Karpas-422 (cell line): ENCODE results near the gene ZC3H18. TPM values are rescaled to one million over a fixed set of nuclear protein-coding genes. Genes with fewer than 3 reads are reported as not detected.
"Not testable (repeated sequence)": the region's sequence is repeated elsewhere in the genome, so short reads cannot be mapped to it uniquely, and the experiment has no call there.

Experiments
- DNase-seq: peaks from one replicate; pipeline ENCODE4 v3.0.0-alpha.2; 2015
- H2AFZ ChIP-seq: fragments of 200-600 bp; sonication (generic); 2 replicates; pipeline ENCODE4 v1.6.1; 2014; ENCODE audit warnings: antibody characterized with exemption, low read length, mixed read lengths
- H3K27ac ChIP-seq: fragments of 200-600 bp; sonication (generic); 2 replicates; pipeline ENCODE4 v1.5.1; 2014; ENCODE audit warnings: mild to moderate bottlenecking, low read length, moderate library complexity
- H3K27me3 ChIP-seq: fragments of 200-600 bp; sonication (generic); 2 replicates; pipeline ENCODE4 v1.6.1; 2014; ENCODE audit warnings: low read length, mixed read lengths
- H3K36me3 ChIP-seq: fragments of 200-600 bp; sonication (generic); 2 replicates; pipeline ENCODE4 v1.6.1; 2014; ENCODE audit warnings: low read length, mixed read lengths; ENCODE audit not compliant: insufficient read depth
- H3K4me1 ChIP-seq: fragments of 200-600 bp; sonication (generic); 2 replicates; pipeline ENCODE4 v1.6.1; 2014; ENCODE audit warnings: mild to moderate bottlenecking, low read length, mixed read lengths
- H3K4me2 ChIP-seq: fragments of 200-600 bp; sonication (generic); 2 replicates; pipeline ENCODE4 v1.6.1; 2014; ENCODE audit warnings: low read length, low read depth, mild to moderate bottlenecking; ENCODE audit not compliant: poor library complexity, severe bottlenecking
- H3K4me3 ChIP-seq: fragments of 200-600 bp; sonication (generic); 2 replicates; pipeline ENCODE4 v1.5.1; 2014; ENCODE audit warnings: mild to moderate bottlenecking, antibody characterized with exemption, low read length, mixed read lengths
- H3K79me2 ChIP-seq: fragments of 200-600 bp; sonication (generic); 2 replicates; pipeline ENCODE4 v1.6.1; 2014; ENCODE audit warnings: mild to moderate bottlenecking, low read length, mixed read lengths
- H3K9ac ChIP-seq: fragments of 200-600 bp; sonication (generic); 2 replicates; pipeline ENCODE4 v1.6.0; 2014; ENCODE audit warnings: low read length
- H3K9me2 ChIP-seq: fragments of 200-600 bp; sonication (generic), shearing (Covaris generic); replicated peaks from 2 replicates; pipeline ENCODE4 v1.6.0; 2014; ENCODE audit warnings: mild to moderate bottlenecking, low read length, moderate library complexity; ENCODE audit not compliant: insufficient read depth
- H3K9me3 ChIP-seq: fragments of 300-700, 200-600 bp; sonication (generic); 2 replicates; pipeline ENCODE4 v1.6.1; 2014; ENCODE audit warnings: low read length, mixed read lengths
- H4K20me1 ChIP-seq: fragments of 200-600 bp; sonication (generic); 2 replicates; pipeline ENCODE4 v1.6.1; 2014; ENCODE audit warnings: mild to moderate bottlenecking, antibody characterized with exemption, low read length, low read depth; ENCODE audit not compliant: insufficient read depth
- total RNA-seq: library from RNA; depleted of rRNA; stranded (reverse); fragments of >200 nt; shearing (Covaris generic); gene quantifications from 2 replicates; pipeline ENCODE4 v1.2.3, GENCODE V29; 2014; ENCODE audit warnings: low replicate concordance

The ZC3H18 gene
- total RNA-seq, 1 experiment from 2014 or later: 8.3 TPM

GRCh38 chr16:88602091-88602490 lies 31.9 kb downstream of the ZC3H18 start:
- no peaks in the 10 kb centered on the region for H3K9me3 ChIP-seq
- H3K4me3 ChIP-seq: no peak overlapping the region
- no peak overlapping the region for H2AFZ ChIP-seq
- DNase-seq: no peak
- H3K9ac ChIP-seq: no peak overlapping the region
- H4K20me1 ChIP-seq: 0 out of 2 replicates have a peak, but pooled peaks cover 4% of the 10 kb centered on the region
- no peak overlapping the region for H3K4me2 ChIP-seq
- H3K4me1 ChIP-seq: no peaks in the 10 kb centered on the region
- no peaks in the 10 kb centered on the region for H3K9me2 ChIP-seq
- no peaks in the 10 kb centered on the region; the same call in 1 of the 2 replicates for H3K79me2 ChIP-seq
- no peak overlapping the region for H3K27ac ChIP-seq
- H3K27me3 ChIP-seq: no peaks in the 10 kb centered on the region
- peaks cover 14% of the 10 kb centered on the region for H3K36me3 ChIP-seq

DNA sequence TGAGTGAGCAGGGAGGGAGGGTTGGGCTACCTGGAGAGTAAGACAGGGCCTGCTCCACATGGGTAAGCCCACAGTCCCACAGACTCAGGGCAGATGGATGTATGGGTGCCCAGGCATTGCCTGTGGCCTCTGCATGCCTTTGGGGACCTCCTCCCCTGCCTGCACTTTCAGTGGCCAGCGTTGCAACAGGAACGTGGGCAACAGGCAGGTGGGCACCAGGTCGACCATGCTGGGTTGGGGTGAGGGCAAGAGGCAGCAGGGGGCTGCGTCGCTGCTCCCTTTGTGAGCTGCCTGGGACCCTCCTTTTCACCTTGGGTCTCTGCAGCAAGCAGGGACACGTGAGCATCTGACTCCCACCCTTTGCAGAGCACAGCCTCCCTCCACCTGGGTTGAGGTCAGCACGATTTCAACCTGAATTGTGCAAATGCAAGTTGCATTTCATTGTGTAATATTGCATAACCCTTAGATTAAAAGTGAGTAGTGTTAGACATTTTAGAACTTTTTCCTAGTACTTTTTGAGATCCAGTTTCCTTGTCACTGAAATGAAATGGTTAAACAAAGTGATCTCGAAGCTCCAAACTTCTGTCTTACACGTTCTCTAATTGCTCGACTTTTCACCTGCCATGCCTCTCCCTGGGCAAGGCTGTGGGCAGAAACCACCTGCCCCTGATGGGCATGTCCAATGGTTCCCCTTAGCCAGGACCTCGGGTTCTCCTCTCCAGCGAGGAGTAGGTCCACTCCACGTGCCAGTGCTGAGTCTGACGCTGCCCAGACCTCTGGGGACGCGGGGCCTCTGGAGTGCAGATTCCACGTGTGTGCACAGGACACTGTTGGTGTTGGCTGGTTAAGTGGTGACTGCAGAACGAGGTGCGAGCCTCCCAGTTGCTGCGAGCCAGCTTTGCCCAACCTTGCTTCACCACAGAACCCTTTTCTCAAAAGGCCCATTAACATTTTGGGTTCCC lies 35.3 kb downstream of the ZC3H18 start:
- 0 out of 2 replicates have a peak, but pooled peaks cover 4% of the 10 kb centered on the region for H4K20me1 ChIP-seq
- H3K9me2 ChIP-seq: no peaks in the 10 kb centered on the region
- no peak overlapping the region for H3K27ac ChIP-seq
- H3K4me1 ChIP-seq: no peaks in the 10 kb centered on the region
- H3K4me2 ChIP-seq: no peak overlapping the region
- H3K27me3 ChIP-seq: no peaks in the 10 kb centered on the region
- no peaks in the 10 kb centered on the region for H3K9me3 ChIP-seq
- DNase-seq: no peak
- H3K79me2 ChIP-seq: no peaks in the 10 kb centered on the region
- no peak overlapping the region for H3K9ac ChIP-seq
- peaks cover 16% of the 10 kb centered on the region; the same call in 1 of the 2 replicates for H3K36me3 ChIP-seq
- no peak overlapping the region for H2AFZ ChIP-seq
- H3K4me3 ChIP-seq: no peak overlapping the region

- H3K9ac ChIP-seq: no peak overlapping the region
- H3K36me3 ChIP-seq: peaks cover 13% of the 10 kb centered on the region; the same call in 1 of the 2 replicates
- no peak overlapping the region for H2AFZ ChIP-seq
Observed at GRCh38 chr16:88606148-88606757, 36.0 kb downstream of the ZC3H18 start.

DNA sequence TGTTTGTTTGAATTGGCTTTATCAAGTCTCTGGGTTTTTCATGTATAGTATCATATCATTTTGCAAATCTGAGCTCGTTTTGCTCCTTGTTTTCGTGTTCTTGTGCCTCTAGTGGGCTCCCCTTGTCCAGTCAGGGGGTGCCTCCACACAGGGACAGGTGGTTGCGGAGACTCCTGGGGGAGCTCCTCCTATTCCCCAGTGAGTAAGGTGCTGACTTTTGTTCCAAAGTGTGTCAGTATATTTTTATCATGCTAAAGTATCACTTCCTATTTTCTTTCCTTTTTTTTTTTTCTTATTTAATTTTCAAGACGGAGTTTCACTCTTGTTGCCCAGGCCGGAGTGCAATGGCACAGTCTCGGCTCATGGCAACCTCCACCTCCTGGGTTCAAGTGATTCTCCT lies 37.9 kb downstream of the ZC3H18 start:
- no peaks in the 10 kb centered on the region for H3K4me1 ChIP-seq
- no peak overlapping the region for H2AFZ ChIP-seq
- H3K27me3 ChIP-seq: no peaks in the 10 kb centered on the region
- DNase-seq: no peak
- peaks cover 4% of the 10 kb centered on the region; the same call in 1 of the 2 replicates for H3K79me2 ChIP-seq
- no peak overlapping the region for H3K4me3 ChIP-seq
- H3K27ac ChIP-seq: no peak overlapping the region
- H3K36me3 ChIP-seq: peaks cover 6% of the 10 kb centered on the region; the same call in 1 of the 2 replicates
- H3K4me2 ChIP-seq: no peak overlapping the region
- no peak overlapping the region for H3K9ac ChIP-seq
- no peaks in the 10 kb centered on the region for H4K20me1 ChIP-seq
- no peaks in the 10 kb centered on the region for H3K9me3 ChIP-seq
- no peaks in the 10 kb centered on the region for H3K9me2 ChIP-seq

More at GRCh38 chr16:88606148-88606757, 36.0 kb downstream of the ZC3H18 start:
- DNase-seq: no peak
- H3K79me2 ChIP-seq: no peaks in the 10 kb centered on the region
- no peak overlapping the region for H3K4me3 ChIP-seq
- H3K9me2 ChIP-seq: no peaks in the 10 kb centered on the region
- H3K27me3 ChIP-seq: no peaks in the 10 kb centered on the region
- H3K27ac ChIP-seq: no peak overlapping the region
- no peaks in the 10 kb centered on the region for H3K9me3 ChIP-seq
- H3K4me1 ChIP-seq: no peaks in the 10 kb centered on the region
- no peak overlapping the region for H3K4me2 ChIP-seq
- 0 out of 2 replicates have a peak, but pooled peaks cover 4% of the 10 kb centered on the region for H4K20me1 ChIP-seq

DNA sequence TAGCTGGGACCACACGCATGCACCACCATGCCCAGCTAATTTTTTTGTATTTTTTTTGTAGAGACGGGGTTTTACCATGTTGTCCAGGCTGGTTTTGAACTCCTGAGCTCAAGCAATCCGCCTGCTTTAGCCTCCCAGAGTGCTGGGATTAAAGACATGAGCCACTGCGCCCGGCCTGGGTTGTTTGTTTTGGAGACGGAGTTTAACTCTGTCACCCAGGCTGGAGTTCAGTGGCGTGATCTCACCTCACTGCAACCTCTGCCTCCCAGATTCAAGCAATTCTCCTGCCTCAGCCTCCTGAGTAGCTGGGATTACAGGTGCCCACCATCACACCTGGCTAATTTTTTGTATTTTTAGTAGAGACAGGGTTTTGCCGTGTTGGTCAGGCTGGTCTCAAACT lies 39.2 kb downstream of the ZC3H18 start:
- H3K4me1 ChIP-seq, H3K36me3 ChIP-seq, H3K9me2 ChIP-seq, H3K27me3 ChIP-seq, H3K9me3 ChIP-seq, DNase-seq, H3K4me2 ChIP-seq, H2AFZ ChIP-seq, H3K9ac ChIP-seq, H4K20me1 ChIP-seq, H3K4me3 ChIP-seq, H3K27ac ChIP-seq: not testable (repeated sequence)
- peaks cover 11% of the 10 kb centered on the region for H3K79me2 ChIP-seq

DNA sequence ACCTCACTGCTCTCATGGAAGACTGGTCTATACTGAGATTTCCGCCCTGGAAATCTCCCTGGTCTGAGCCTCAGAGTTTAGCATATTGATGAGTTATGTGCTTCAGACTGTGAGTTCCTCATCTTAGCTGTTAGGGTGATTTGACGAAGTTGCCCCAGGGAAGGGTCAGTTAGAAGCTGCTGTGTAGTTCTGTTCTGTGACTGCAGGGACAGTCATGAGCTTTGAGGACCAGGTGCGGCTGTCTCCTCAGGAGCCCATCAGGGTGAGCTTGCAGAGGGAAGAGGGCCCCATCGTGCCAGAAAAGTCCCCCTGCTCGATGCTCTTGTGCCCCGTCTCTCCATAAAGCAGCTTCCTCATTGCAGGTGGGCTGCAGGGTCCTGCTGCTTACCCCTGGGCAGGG lies 39.9 kb downstream of the ZC3H18 start:
- Histone ChIP-seq H3K9ac (no peak overlapping the region), H4K20me1 (no peaks in the 10 kb centered on the region), H3K9me2 (no peaks in the 10 kb centered on the region), H3K36me3 (peaks cover 6% of the 10 kb centered on the region; the same call in 1 of the 2 replicates), H3K4me1 (no peaks in the 10 kb centered on the region), H3K79me2 (peaks cover 13% of the 10 kb centered on the region), H3K4me3 (no peak overlapping the region), H3K27ac (no peak overlapping the region), H2AFZ (no peak overlapping the region), H3K4me2 (no peak overlapping the region), H3K27me3 (no peaks in the 10 kb centered on the region), H3K9me3 (no peaks in the 10 kb centered on the region)
- peak; percentile 51 for DNase-seq

- no peak overlapping the region for H3K4me3 ChIP-seq
- H3K79me2 ChIP-seq: peaks cover 13% of the 10 kb centered on the region
- H3K27me3 ChIP-seq: no peaks in the 10 kb centered on the region
Observed at GRCh38 chr16:88610909-88611812, 41.0 kb downstream of the ZC3H18 start.

More at GRCh38 chr16:88610909-88611812, 41.0 kb downstream of the ZC3H18 start:
- H3K9me2 ChIP-seq: no peaks in the 10 kb centered on the region
- no peaks in the 10 kb centered on the region for H3K4me1 ChIP-seq
- peaks cover 3% of the 10 kb centered on the region; the same call in 1 of the 2 replicates for H3K36me3 ChIP-seq
- H3K9me3 ChIP-seq: no peaks in the 10 kb centered on the region
- no peak for DNase-seq
- no peak overlapping the region for H2AFZ ChIP-seq
- H3K9ac ChIP-seq: no peak overlapping the region
- no peak overlapping the region for H3K4me2 ChIP-seq
- H3K27ac ChIP-seq: no peak overlapping the region
- no peaks in the 10 kb centered on the region for H4K20me1 ChIP-seq
